HepG2 (cell line): ENCODE data around the gene PPP2R2C. TPM values are rescaled to one million over a fixed set of nuclear protein-coding genes. Genes with fewer than 3 reads are reported as not detected.

ENCODE experiments used
- ARNT ChIP-seq: fragments of 450-650 bp; IDR thresholded peaks from 2 replicates; pipeline ENCODE4 v1.6.1; 2017
- ATAD3A ChIP-seq: sonication (generic); formaldehyde crosslinking; IDR thresholded peaks from 2 replicates; pipeline ENCODE4 v1.4.0; 2020; ENCODE audit warnings: missing genetic modification reagents
- BATF2 ChIP-seq: sonication (generic); formaldehyde crosslinking; IDR thresholded peaks from 2 replicates; pipeline ENCODE4 v1.8.0; 2022; ENCODE audit warnings: mild to moderate bottlenecking, missing genetic modification reagents, moderate library complexity
- CENPT ChIP-seq: sonication (generic); formaldehyde crosslinking; IDR thresholded peaks from 2 replicates; pipeline ENCODE4 v1.8.0; 2022; ENCODE audit warnings: low read depth, mild to moderate bottlenecking, moderate library complexity, missing genetic modification reagents
- FOXA1 ChIP-seq, 2 experiments: fragments of 450-650 bp in 1 of 2; sonication (generic) in 1 of 2; formaldehyde crosslinking in 1 of 2; IDR thresholded peaks; 2 replicates each; pipeline versions ENCODE4 v1.4.0 to v1.6.1; 2016 to 2020; ENCODE audit warnings: missing genetic modification reagents in 1 of 2
- GLMP ChIP-seq: sonication (generic); formaldehyde crosslinking; IDR thresholded peaks from 2 replicates; pipeline ENCODE4 v1.9.0; 2021; ENCODE audit warnings: missing genetic modification reagents, mild to moderate bottlenecking, borderline replicate concordance
- HNRNPK ChIP-seq: fragments of 200-400 bp; formaldehyde crosslinking; IDR thresholded peaks from 2 replicates; pipeline ENCODE4 v1.6.1; 2018; ENCODE audit warnings: low read length, low read depth, moderate library complexity, mild to moderate bottlenecking; ENCODE audit not compliant: poor library complexity, severe bottlenecking
- MTA1 ChIP-seq: sonication (generic); formaldehyde crosslinking; IDR thresholded peaks from 2 replicates; pipeline ENCODE4 v1.4.0; 2020; ENCODE audit warnings: missing genetic modification reagents, mild to moderate bottlenecking, borderline replicate concordance
- NCOA2 ChIP-seq: sonication (generic); formaldehyde crosslinking; IDR thresholded peaks from 2 replicates; pipeline ENCODE4 v1.8.0; 2022; ENCODE audit warnings: inconsistent platforms
- RBM22 ChIP-seq: fragments of 200-400 bp; formaldehyde crosslinking; optimal IDR thresholded peaks from 2 replicates; pipeline ENCODE3; 2017; ENCODE audit warnings: mild to moderate bottlenecking, low read length, moderate library complexity
- SAFB2 ChIP-seq: sonication (generic); formaldehyde crosslinking; IDR thresholded peaks from 2 replicates; pipeline ENCODE4 v1.5.1; 2020; ENCODE audit warnings: missing genetic modification reagents, low read depth, mild to moderate bottlenecking, borderline replicate concordance
- SALL1 ChIP-seq: sonication (generic); formaldehyde crosslinking; IDR thresholded peaks from 2 replicates; pipeline ENCODE4 v1.8.0; 2022; ENCODE audit warnings: mild to moderate bottlenecking, missing genetic modification reagents
- ZBTB26 ChIP-seq: IDR thresholded peaks from 2 replicates; pipeline ENCODE4 v1.6.1; 2016; ENCODE audit warnings: missing compliant biosample characterization, missing genetic modification reagents, borderline replicate concordance
- ZBTB38 ChIP-seq: sonication (generic); formaldehyde crosslinking; IDR thresholded peaks from 2 replicates; pipeline ENCODE4 v1.5.1; 2020; ENCODE audit warnings: mild to moderate bottlenecking, missing genetic modification reagents
- ZFP82 ChIP-seq: sonication (generic); formaldehyde crosslinking; IDR thresholded peaks from 2 replicates; pipeline ENCODE4 v1.5.1; 2020; ENCODE audit warnings: mild to moderate bottlenecking, missing genetic modification reagents, borderline replicate concordance
- ZNF232 ChIP-seq: sonication (generic); formaldehyde crosslinking; IDR thresholded peaks from 2 replicates; pipeline ENCODE4 v1.4.0; 2020; ENCODE audit warnings: missing genetic modification reagents, borderline replicate concordance
- ZSCAN22 ChIP-seq: sonication (generic); formaldehyde crosslinking; IDR thresholded peaks from 2 replicates; pipeline ENCODE4 v1.4.0; 2020; ENCODE audit warnings: mild to moderate bottlenecking, missing genetic modification reagents
- polyA plus RNA-seq, 8 experiments: library from polyadenylated mRNA; depleted of rRNA in 3 of 8; stranded (reverse) in 7 of 8; unstranded in 1 of 8; fragments of >200 nt; fragmentation: Illumina TruSeq in 4 of 8; extraction: Trizol in 4 of 8; gene quantifications; 2 replicates each; pipeline versions ENCODE4 v1.2.1 to v1.2.3, GENCODE V29; 2011 to 2016; ENCODE audit warnings: low read depth in 4 of 8, missing spikeins in 1 of 8, mixed read lengths in 1 of 8; ENCODE audit not compliant: insufficient read depth in 1 of 8
- total RNA-seq, 5 experiments: library from RNA; depleted of rRNA; stranded (reverse); fragments of >200 nt; fragmentation: Illumina TruSeq; extraction: Trizol; gene quantifications; 2 replicates each; pipeline ENCODE4 v1.2.3, GENCODE V29; 2016; ENCODE audit warnings: low read depth in 1 of 5
- TF ChIP-seq, protein P1 (sequence below): sonication (generic); formaldehyde crosslinking; conservative IDR thresholded peaks from 2 replicates; pipeline ENCODE4 v1.4.0; 2020; ENCODE audit warnings: missing genetic modification reagents
- TF ChIP-seq, protein P2 (sequence below): sonication (generic); formaldehyde crosslinking; IDR thresholded peaks from 2 replicates; pipeline ENCODE4 v1.4.0; 2020; ENCODE audit warnings: mild to moderate bottlenecking, low read depth, missing genetic modification reagents
- TF ChIP-seq, protein P3 (sequence below): sonication (generic); formaldehyde crosslinking; IDR thresholded peaks from 2 replicates; pipeline ENCODE4 v1.9.0; 2021; ENCODE audit warnings: missing genetic modification reagents, borderline replicate concordance

PPP2R2C gene
- total and polyA plus RNA-seq, 2 of the 13 experiments (the other 11 are each of a cell fraction or from before 2014, with no cell fraction given): 0.60 to 8.6 TPM

DNA sequence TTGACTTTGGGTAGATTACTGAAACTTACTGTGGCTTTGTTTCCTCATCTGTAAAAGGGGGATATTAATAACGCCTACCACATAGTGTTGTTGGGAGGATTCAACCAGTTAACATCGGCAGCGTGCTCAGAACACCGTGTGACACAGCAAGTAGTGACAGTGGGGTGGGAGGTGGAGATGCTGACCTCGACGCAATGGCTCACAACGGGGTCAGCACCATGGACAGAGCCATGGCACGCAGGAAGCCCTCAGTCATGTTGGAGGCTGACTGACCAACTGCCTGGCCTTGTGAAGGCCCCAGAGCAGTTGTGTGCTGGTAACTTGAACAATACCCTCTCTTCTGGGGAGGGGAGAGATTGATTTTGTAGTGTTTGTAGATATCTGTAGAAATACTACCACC is 109.5 kb downstream of the PPP2R2C start (continued):
- TF ChIP-seq ZSCAN22 (CRISPR knock-in tag): no peak
- peak; percentile 76 for TF ChIP-seq SALL1 (CRISPR knock-in tag)
- peak; percentile 34; the same call in 1 of the 2 replicates for TF ChIP-seq NCOA2 (CRISPR knock-in tag)
- TF ChIP-seq CENPT (CRISPR knock-in tag): no peak
- no peak for TF ChIP-seq ZBTB38
- TF ChIP-seq HNRNPK: no peak
- TF ChIP-seq ZFP82 (CRISPR knock-in tag): no peak
- TF ChIP-seq, protein P1, sequence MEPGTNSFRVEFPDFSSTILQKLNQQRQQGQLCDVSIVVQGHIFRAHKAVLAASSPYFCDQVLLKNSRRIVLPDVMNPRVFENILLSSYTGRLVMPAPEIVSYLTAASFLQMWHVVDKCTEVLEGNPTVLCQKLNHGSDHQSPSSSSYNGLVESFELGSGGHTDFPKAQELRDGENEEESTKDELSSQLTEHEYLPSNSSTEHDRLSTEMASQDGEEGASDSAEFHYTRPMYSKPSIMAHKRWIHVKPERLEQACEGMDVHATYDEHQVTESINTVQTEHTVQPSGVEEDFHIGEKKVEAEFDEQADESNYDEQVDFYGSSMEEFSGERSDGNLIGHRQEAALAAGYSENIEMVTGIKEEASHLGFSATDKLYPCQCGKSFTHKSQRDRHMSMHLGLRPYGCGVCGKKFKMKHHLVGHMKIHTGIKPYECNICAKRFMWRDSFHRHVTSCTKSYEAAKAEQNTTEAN (CRISPR knock-in tag): peak; percentile 65; the same call in 1 of the 2 replicates
- no peak for TF ChIP-seq SAFB2 (CRISPR knock-in tag)
- TF ChIP-seq ATAD3A (CRISPR knock-in tag): no peak
- TF ChIP-seq FOXA1 (IDR thresholded peaks at IDR 0.05): no peak
- TF ChIP-seq FOXA1 (CRISPR knock-in tag; IDR thresholded peaks at IDR 0.05): peak; percentile 20; the same call in 1 of the 2 replicates
- no peak for TF ChIP-seq BATF2
- TF ChIP-seq, protein P2, sequence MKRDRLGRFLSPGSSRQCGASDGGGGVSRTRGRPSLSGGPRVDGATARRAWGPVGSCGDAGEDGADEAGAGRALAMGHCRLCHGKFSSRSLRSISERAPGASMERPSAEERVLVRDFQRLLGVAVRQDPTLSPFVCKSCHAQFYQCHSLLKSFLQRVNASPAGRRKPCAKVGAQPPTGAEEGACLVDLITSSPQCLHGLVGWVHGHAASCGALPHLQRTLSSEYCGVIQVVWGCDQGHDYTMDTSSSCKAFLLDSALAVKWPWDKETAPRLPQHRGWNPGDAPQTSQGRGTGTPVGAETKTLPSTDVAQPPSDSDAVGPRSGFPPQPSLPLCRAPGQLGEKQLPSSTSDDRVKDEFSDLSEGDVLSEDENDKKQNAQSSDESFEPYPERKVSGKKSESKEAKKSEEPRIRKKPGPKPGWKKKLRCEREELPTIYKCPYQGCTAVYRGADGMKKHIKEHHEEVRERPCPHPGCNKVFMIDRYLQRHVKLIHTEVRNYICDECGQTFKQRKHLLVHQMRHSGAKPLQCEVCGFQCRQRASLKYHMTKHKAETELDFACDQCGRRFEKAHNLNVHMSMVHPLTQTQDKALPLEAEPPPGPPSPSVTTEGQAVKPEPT (CRISPR knock-in tag): no peak
- TF ChIP-seq ARNT: no peak
- TF ChIP-seq GLMP (CRISPR knock-in tag): no peak
- peak; percentile 84; the same call in 1 of the 2 replicates for TF ChIP-seq ZNF232 (CRISPR knock-in tag)
- TF ChIP-seq ZBTB26 (CRISPR knock-in tag): peak; percentile 78; the same call in 1 of the 2 replicates
- TF ChIP-seq, protein P3, sequence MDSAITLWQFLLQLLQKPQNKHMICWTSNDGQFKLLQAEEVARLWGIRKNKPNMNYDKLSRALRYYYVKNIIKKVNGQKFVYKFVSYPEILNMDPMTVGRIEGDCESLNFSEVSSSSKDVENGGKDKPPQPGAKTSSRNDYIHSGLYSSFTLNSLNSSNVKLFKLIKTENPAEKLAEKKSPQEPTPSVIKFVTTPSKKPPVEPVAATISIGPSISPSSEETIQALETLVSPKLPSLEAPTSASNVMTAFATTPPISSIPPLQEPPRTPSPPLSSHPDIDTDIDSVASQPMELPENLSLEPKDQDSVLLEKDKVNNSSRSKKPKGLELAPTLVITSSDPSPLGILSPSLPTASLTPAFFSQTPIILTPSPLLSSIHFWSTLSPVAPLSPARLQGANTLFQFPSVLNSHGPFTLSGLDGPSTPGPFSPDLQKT (CRISPR knock-in tag): no peak
- no peak for TF ChIP-seq RBM22
- no peak for TF ChIP-seq MTA1 (CRISPR knock-in tag)
